ENCODE data around the gene ZNF280B. TPM values are rescaled to one million over a fixed set of nuclear protein-coding genes. Genes with fewer than 3 reads are reported as not detected.

ZNF280B gene
- total RNA-seq, 1 experiment from 2014 or later, result 5.5 TPM

- Histone ChIP-seq H3K27me3 (ENCODE audit: insufficient read depth, low read length) (no peaks in the 10 kb centered on the region), H3K4me1 (ENCODE audit: control insufficient read depth in 1 of 2, insufficient read depth in 2 of 2, low read length in 2 of 2) (no peaks in the 10 kb centered on the region), H3K4me3 (replicated peaks in 1 of 2; ENCODE audit: low read depth in 1 of 2, low read length in 2 of 2) (no peak overlapping the region), H3K79me2 (ENCODE audit: insufficient read depth, low read length) (no peaks in the 10 kb centered on the region), H3K27ac (ENCODE audit: low read depth, low read length) (no peak overlapping the region), H2AFZ (ENCODE audit: low read depth, low read length, poor library complexity, severe bottlenecking) (no peak overlapping the region), H3K36me3 (ENCODE audit: control insufficient read depth in 1 of 2, insufficient read depth in 2 of 2, low read length in 2 of 2) (peaks cover 5 to 6% of the 10 kb centered on the region in 2 experiments; a peak in 1 of 4 replicates), H3K4me2 (ENCODE audit: low read length) (no peak overlapping the region), H4K20me1 (ENCODE audit: insufficient read depth) (no peaks in the 10 kb centered on the region), H3K9ac (ENCODE audit: low read length) (no peak overlapping the region), H3K9me3 (ENCODE audit: control insufficient read depth in 1 of 2, insufficient read depth in 1 of 2, low read depth in 1 of 2, low read length in 2 of 2) (no peaks in the 10 kb centered on the region), H3K9me2 (ENCODE audit: insufficient read depth) (no peaks in the 10 kb centered on the region)
- RAD21 ChIA-PET (ENCODE audit: low non-redundant PET in 1 of 2, low total read pairs in 2 of 2, uncharacterized antibody in 2 of 2, unreplicated experiment in 2 of 2), result no interaction called here
- TF ChIP-seq MAX (IDR thresholded peaks at IDR 0.05) (no peak), EGR1 (IDR thresholded peaks at IDR 0.05; ENCODE audit: low read depth) (no peak), POLR2A (IDR thresholded peaks at IDR 0.05; ENCODE audit: borderline replicate concordance, extremely low read depth, insufficient read depth, insufficient read length) (no peak), RAD21 (IDR thresholded peaks at IDR 0.05; ENCODE audit: low read depth) (no peak), YY1 (IDR thresholded peaks at IDR 0.05; ENCODE audit: extremely low read depth, insufficient replicate concordance, low read depth, low read length) (no peak), ELF1 (IDR thresholded peaks at IDR 0.05; ENCODE audit: borderline replicate concordance, low read depth) (no peak), CEBPB (IDR thresholded peaks at IDR 0.05; ENCODE audit: low read depth) (no peak), TCF7L2 (IDR thresholded peaks at IDR 0.05; ENCODE audit: borderline replicate concordance, extremely low read depth, insufficient read depth, insufficient read length) (no peak), ZFX (IDR thresholded peaks at IDR 0.05) (no peak), REST (IDR thresholded peaks at IDR 0.05; ENCODE audit: low read depth) (no peak), SIN3A (IDR thresholded peaks at IDR 0.05; ENCODE audit: low read depth) (no peak), CBX3 (IDR thresholded peaks at IDR 0.05; ENCODE audit: low read depth) (no peak), POLR2AphosphoS5 (IDR thresholded peaks at IDR 0.05; ENCODE audit: low read depth, low read length) (no peak), EZH2 (IDR thresholded peaks at IDR 0.05) (no peak), SRF (IDR thresholded peaks at IDR 0.05; ENCODE audit: low read depth) (no peak), FOSL1 (IDR thresholded peaks at IDR 0.05; ENCODE audit: low read depth) (no peak), ZNF274 (IDR thresholded peaks at IDR 0.05; ENCODE audit: low read depth, low read length) (no peak)
- TF ChIP-seq, protein P1, sequence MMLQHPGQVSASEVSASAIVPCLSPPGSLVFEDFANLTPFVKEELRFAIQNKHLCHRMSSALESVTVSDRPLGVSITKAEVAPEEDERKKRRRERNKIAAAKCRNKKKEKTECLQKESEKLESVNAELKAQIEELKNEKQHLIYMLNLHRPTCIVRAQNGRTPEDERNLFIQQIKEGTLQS (IDR thresholded peaks at IDR 0.05), result no peak
- TF ChIP-seq, protein P2, sequence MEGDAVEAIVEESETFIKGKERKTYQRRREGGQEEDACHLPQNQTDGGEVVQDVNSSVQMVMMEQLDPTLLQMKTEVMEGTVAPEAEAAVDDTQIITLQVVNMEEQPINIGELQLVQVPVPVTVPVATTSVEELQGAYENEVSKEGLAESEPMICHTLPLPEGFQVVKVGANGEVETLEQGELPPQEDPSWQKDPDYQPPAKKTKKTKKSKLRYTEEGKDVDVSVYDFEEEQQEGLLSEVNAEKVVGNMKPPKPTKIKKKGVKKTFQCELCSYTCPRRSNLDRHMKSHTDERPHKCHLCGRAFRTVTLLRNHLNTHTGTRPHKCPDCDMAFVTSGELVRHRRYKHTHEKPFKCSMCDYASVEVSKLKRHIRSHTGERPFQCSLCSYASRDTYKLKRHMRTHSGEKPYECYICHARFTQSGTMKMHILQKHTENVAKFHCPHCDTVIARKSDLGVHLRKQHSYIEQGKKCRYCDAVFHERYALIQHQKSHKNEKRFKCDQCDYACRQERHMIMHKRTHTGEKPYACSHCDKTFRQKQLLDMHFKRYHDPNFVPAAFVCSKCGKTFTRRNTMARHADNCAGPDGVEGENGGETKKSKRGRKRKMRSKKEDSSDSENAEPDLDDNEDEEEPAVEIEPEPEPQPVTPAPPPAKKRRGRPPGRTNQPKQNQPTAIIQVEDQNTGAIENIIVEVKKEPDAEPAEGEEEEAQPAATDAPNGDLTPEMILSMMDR (IDR thresholded peaks at IDR 0.05 in 2 of 3, conservative IDR thresholded peaks at IDR 0.05 in 1 of 3; ENCODE audit: borderline replicate concordance in 1 of 3, insufficient read depth in 1 of 3, low read depth in 2 of 3, low read length in 2 of 3), result no peak
- no peak for ATAC-seq
- POLR2A ChIA-PET, result no interaction called here
- TSS peak; percentile 31 for BruUV-seq (replicated peaks)
- CTCF ChIA-PET, result no interaction called here
- intact Hi-C loops (cut with micrococcal nuclease), result no loop called here
- DNase-seq (ENCODE audit: low read depth, low spot score), result no peak
Observed at GRCh38 chr22:22547692-22548300, 39.3 kb upstream of the ZNF280B start.

Measured in HCT116 (cell line).